Type B pancreatic cell (in vitro differentiated cells): ENCODE data around the gene ADAMTS16. TPM values are rescaled to one million over a fixed set of nuclear protein-coding genes. Genes with fewer than 3 reads are reported as not detected.

ENCODE experiments used
- DNase-seq: peaks from one replicate; pipeline ENCODE4 v3.0.0; 2021; ENCODE audit warnings: mixed read lengths; ENCODE audit not compliant: unreplicated experiment; ENCODE audit errors: extremely low spot score
- H3K27ac Mint-ChIP-seq: 2 replicates; pipeline ENCODE4 v1.8.0; 2021; ENCODE audit warnings: mild to moderate bottlenecking, mixed read lengths
- H3K27me3 Mint-ChIP-seq: 2 replicates; pipeline ENCODE4 v1.8.0; 2021; ENCODE audit warnings: mixed read lengths
- H3K36me3 Mint-ChIP-seq: 2 replicates; pipeline ENCODE4 v1.8.0; 2021; ENCODE audit warnings: mixed read lengths
- H3K4me1 Mint-ChIP-seq: one replicate; pipeline ENCODE4 v1.8.0; 2021; ENCODE audit warnings: mixed read lengths; ENCODE audit not compliant: unreplicated experiment
- H3K4me3 Mint-ChIP-seq: 2 replicates; pipeline ENCODE4 v1.8.0; 2021; ENCODE audit warnings: mild to moderate bottlenecking, mixed read lengths
- H3K9me3 Mint-ChIP-seq: 2 replicates; pipeline ENCODE4 v1.8.0; 2021; ENCODE audit warnings: mixed read lengths
- total RNA-seq: library from RNA; stranded (reverse); gene quantifications from 2 replicates; pipeline ENCODE4 v1.2.1, GENCODE V29; 2021; ENCODE audit warnings: low replicate concordance
- TF ChIP-seq, protein P1 (sequence below): fragments of 200-600 bp; sonication (generic); conservative IDR thresholded peaks from 2 replicates; pipeline ENCODE4 v1.5.0; 2021; ENCODE audit warnings: antibody characterized with exemption, mild to moderate bottlenecking

ADAMTS16 gene
- total RNA-seq, 1 donor from 2014 or later: 23.3 TPM

DNA sequence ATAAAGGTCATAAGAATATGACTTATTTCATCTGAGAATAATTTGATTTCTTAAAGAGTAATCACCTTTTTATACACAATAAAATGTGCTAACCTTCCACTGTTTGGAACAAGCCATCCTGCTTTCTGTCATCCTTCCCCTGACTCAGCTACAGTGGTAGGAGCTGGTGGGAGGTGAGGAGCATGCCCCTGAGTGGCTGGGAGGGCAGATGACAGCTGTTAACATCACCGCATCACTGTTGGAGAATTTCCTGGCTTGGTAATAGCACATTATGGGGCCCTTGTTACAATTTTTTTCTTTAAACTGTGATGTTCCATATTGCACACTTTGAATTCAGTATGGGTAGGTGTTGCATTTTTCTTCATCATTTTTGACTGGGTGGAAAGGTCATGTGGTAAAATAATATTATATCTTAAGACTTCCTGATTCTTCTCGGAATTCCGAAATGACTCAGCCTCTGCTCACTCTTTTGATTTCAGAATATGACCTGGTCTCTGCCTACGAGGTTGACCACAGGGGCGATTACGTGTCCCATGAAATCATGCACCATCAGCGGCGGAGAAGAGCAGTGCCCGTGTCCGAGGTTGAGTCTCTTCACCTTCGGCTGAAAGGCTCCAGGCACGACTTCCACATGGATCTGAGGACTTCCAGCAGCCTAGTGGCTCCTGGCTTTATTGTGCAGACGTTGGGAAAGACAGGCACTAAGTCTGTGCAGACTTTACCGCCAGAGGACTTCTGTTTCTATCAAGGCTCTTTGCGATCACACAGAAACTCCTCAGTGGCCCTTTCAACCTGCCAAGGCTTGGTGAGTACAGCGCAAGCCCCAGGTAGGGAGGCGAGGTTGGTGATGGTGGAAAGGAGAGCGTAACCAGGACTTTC is 5.8 kb downstream of the ADAMTS16 start:
- TF ChIP-seq, protein P1, sequence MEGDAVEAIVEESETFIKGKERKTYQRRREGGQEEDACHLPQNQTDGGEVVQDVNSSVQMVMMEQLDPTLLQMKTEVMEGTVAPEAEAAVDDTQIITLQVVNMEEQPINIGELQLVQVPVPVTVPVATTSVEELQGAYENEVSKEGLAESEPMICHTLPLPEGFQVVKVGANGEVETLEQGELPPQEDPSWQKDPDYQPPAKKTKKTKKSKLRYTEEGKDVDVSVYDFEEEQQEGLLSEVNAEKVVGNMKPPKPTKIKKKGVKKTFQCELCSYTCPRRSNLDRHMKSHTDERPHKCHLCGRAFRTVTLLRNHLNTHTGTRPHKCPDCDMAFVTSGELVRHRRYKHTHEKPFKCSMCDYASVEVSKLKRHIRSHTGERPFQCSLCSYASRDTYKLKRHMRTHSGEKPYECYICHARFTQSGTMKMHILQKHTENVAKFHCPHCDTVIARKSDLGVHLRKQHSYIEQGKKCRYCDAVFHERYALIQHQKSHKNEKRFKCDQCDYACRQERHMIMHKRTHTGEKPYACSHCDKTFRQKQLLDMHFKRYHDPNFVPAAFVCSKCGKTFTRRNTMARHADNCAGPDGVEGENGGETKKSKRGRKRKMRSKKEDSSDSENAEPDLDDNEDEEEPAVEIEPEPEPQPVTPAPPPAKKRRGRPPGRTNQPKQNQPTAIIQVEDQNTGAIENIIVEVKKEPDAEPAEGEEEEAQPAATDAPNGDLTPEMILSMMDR: no peak
- H3K27me3 Mint-ChIP-seq: peaks cover 16% of the 10 kb centered on the region
- no peak overlapping the region for H3K27ac Mint-ChIP-seq
- DNase-seq: no peak
- no peak overlapping the region for H3K4me3 Mint-ChIP-seq
- H3K36me3 Mint-ChIP-seq: peaks cover 7% of the 10 kb centered on the region
- peaks cover 5% of the 10 kb centered on the region for H3K9me3 Mint-ChIP-seq
- peaks cover 4% of the 10 kb centered on the region for H3K4me1 Mint-ChIP-seq

DNA sequence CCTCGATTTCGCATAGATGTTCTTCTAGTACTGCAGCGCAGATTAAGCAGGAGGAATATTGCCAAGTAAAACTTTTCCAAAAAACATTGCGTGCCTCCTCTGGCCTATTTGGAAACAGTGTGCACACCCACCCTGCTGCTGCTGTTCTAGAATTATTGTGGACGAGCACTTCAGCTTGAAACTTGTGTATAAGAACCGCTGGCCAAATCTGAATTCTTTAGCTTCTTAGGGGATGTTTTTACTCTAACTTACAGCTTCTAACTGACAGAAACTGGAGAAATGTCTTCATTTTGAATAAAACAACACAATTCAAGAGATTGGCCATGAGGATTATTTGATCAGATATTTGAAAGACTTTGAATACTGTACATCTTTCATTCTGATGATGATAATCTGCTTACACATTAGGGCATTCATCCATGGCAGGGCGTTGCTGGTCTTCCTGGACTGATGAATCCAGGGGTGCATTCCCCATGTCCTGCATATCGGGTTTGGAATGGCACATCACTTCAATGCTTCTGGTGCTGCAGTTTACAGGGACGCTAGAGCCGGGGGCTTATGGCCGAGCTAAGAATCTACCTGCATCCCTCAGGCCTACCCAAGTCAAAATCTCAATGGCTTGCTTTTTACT is 6.5 kb downstream of the ADAMTS16 start:
- no peak overlapping the region for H3K27ac Mint-ChIP-seq
- no peak for DNase-seq
- TF ChIP-seq, protein P1: no peak
- H3K4me1 Mint-ChIP-seq: no peaks in the 10 kb centered on the region
- H3K4me3 Mint-ChIP-seq: no peak overlapping the region
- peaks cover 8% of the 10 kb centered on the region for H3K36me3 Mint-ChIP-seq
- peaks cover 6% of the 10 kb centered on the region for H3K9me3 Mint-ChIP-seq
- H3K27me3 Mint-ChIP-seq: peaks cover 8% of the 10 kb centered on the region

DNA sequence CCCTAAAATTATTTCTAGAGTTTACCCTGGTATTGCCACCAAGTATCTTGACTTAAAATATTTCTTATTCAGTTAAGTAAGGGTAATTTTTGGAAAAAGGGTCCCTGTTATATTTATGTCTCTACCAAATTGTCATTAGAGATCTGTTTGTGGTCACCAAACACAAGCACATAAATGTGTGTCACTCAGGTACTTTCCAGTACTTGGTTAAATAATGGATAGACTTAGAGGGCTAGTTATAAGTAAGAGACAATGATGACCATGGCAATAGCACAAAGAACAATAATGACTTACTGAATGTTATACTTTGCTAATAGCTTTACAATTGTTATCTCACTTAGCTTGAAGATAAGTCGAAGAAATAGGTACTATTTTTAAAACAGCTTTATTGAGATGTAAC is 9.0 kb downstream of the ADAMTS16 start:
- H3K36me3 Mint-ChIP-seq: peaks cover 11% of the 10 kb centered on the region
- TF ChIP-seq, protein P1: no peak
- H3K4me1 Mint-ChIP-seq: no peaks in the 10 kb centered on the region

DNA sequence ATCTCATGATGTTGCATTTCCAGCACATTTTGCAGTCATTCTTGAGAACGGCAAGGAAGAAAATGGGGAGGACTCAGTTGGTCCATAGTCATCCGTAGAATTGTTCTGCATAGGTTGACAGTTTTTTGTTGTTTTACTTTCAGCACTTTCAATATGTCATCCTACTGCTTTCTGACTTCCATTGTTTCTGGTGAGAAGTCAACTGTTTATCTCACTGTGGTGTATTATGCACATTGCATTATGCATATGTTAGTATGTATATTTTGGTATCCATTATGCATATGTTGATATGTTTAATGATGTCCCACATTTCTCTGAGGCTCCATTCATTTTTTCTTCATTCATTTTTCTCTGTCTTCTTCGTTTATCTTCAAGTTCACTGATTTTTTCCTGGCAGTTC is 10.5 kb downstream of the ADAMTS16 start:
- Mint-ChIP-seq H3K9me3 (peaks cover 16% of the 10 kb centered on the region), H3K36me3 (peaks cover 11% of the 10 kb centered on the region), H3K27me3 (no peaks in the 10 kb centered on the region), H3K4me1 (peaks cover 3% of the 10 kb centered on the region), H3K27ac (no peak overlapping the region), H3K4me3 (no peak overlapping the region)
- TF ChIP-seq, protein P1: no peak
- DNase-seq: no peak

More for the DNA sequence above, 9.0 kb downstream of the ADAMTS16 start:
- Mint-ChIP-seq H3K27ac (no peak overlapping the region), H3K4me3 (no peak overlapping the region), H3K9me3 (peaks cover 12% of the 10 kb centered on the region), H3K27me3 (no peaks in the 10 kb centered on the region)
- no peak for DNase-seq

DNA sequence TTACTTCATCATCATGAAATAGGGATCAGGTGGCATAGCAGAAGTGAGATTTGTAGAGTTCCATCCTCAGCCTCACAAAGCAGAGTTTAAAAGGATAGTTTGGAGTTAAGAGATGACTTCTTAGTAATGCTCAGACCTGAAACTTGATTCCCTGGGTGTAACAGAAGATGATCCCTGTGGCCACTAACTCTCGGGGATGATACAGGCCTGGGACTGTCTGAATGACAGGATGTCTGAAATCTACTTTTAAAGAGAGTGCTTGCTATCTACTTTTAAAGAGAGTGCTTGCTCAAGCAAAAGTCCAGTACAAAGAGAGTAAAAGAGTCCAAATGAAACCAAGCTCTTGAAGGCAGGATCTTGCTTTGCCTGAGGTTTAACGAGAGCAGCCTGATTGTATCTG is 14.6 kb downstream of the ADAMTS16 start:
- Mint-ChIP-seq H3K27me3 (no peaks in the 10 kb centered on the region), H3K9me3 (peaks cover 14% of the 10 kb centered on the region), H3K27ac (no peak overlapping the region), H3K36me3 (peaks cover 4% of the 10 kb centered on the region), H3K4me3 (no peak overlapping the region), H3K4me1 (peaks cover 17% of the 10 kb centered on the region)
- no peak for DNase-seq
- TF ChIP-seq, protein P1: no peak
